NCI-H2196 treated with DMSO at 0.1 percent for 48 hours (cell line): Measurements from ENCODE around the gene FAM187B.

Source experiments
- DNase-seq: peaks from one replicate; lab custom pipeline; 2025; ENCODE audit not compliant: unreplicated experiment; lab: John Stamatoyannopoulos, UW

The FAM187B gene

GRCh38 chr19:35228177-35228930 is at the start of gene FAM187B:
Gene FAM187B (minus strand): TSS chr19:35228739. CDS start chr19:35228680, 59 bp downstream.
- DNase-seq: no peak

GRCh38 chr19:35276706-35277281 is 48.3 kb upstream of the FAM187B start:
- DNase-seq: no peak

- no peak for DNase-seq
Measured at GRCh38 chr19:35274323-35274722, 45.8 kb upstream of the FAM187B start.

GRCh38 chr19:35273686-35274259 is 45.2 kb upstream of the FAM187B start:
- no peak for DNase-seq

GRCh38 chr19:35272954-35273649 is 44.6 kb upstream of the FAM187B start:
- DNase-seq: no peak

GRCh38 chr19:35272122-35272719 is 43.7 kb upstream of the FAM187B start:
- no peak for DNase-seq

GRCh38 chr19:35271546-35271945 is 43.0 kb upstream of the FAM187B start:
- no peak for DNase-seq

- DNase-seq: no peak
Measured at GRCh38 chr19:35270381-35270811, 41.9 kb upstream of the FAM187B start.

GRCh38 chr19:35269438-35270117 is 41.0 kb upstream of the FAM187B start:
- DNase-seq: peak; percentile 84

GRCh38 chr19:35268536-35269437 is 40.2 kb upstream of the FAM187B start, which contains the start of gene USF2:
Gene USF2 (plus strand): TSS chr19:35268962. CDS start chr19:35269102, 140 bp downstream.
- peak; percentile 49 for DNase-seq

- DNase-seq: peak; percentile 34
Measured at GRCh38 chr19:35267818-35268535, 39.4 kb upstream of the FAM187B start.

- no peak for DNase-seq
Measured at GRCh38 chr19:35267353-35267817, 38.8 kb upstream of the FAM187B start.

GRCh38 chr19:35266520-35267352 is 38.2 kb upstream of the FAM187B start:
- DNase-seq: no peak

GRCh38 chr19:35265900-35266519 is 37.5 kb upstream of the FAM187B start:
- DNase-seq: no peak

GRCh38 chr19:35265126-35265899 is 36.8 kb upstream of the FAM187B start:
- DNase-seq: no peak

- no peak for DNase-seq
Measured at GRCh38 chr19:35264268-35265125, 36.0 kb upstream of the FAM187B start.
